Tibial artery (tissue), 4 donors: ENCODE results near the gene CSPG4.

Source experiments
- DNase-seq, 2 donors: peaks; one replicate each; pipeline ENCODE4 v3.0.0-alpha.2; 2019
- H3K27ac ChIP-seq, 2 donors: fragments of 200-600 bp; sonication (generic) in 1 of 2; 1 replicate in 1 of 2; 2 replicates in 1 of 2; pipeline ENCODE4 v1.5.1; 2018 to 2019; ENCODE audit warnings: mild to moderate bottlenecking in 1 of 2
- H3K27me3 ChIP-seq, 2 donors: fragments of 200-600 bp; sonication (generic) in 1 of 2; one replicate each; pipeline versions ENCODE4 v1.5.1 to v1.6.0; 2016 to 2019
- H3K36me3 ChIP-seq, 3 donors: fragments of 200-600 bp; sonication (generic) in 2 of 3; one replicate each; pipeline ENCODE4 v1.5.1; 2016 to 2019; ENCODE audit warnings: mild to moderate bottlenecking in 2 of 3
- H3K4me1 ChIP-seq, 4 donors: fragments of 200-600 bp; sonication (generic) in 2 of 4; 1 replicate in 3 of 4; 2 replicates in 1 of 4; pipeline ENCODE4 v1.5.1; 2016 to 2019
- H3K4me3 ChIP-seq, 2 donors: fragments of 200-600 bp; sonication (generic) in 1 of 2; 1 replicate in 1 of 2; 2 replicates in 1 of 2; pipeline ENCODE4 v1.5.1; 2018 to 2019; ENCODE audit warnings: mild to moderate bottlenecking in 2 of 2
- H3K9me3 ChIP-seq, 3 donors: fragments of 200-600 bp; sonication (generic) in 1 of 3; one replicate each; pipeline ENCODE4 v1.5.1; 2016 to 2019
- CTCF ChIP-seq, 2 experiments: fragments of 200-600 bp in 1 of 2; fragments of 450-650 bp in 1 of 2; IDR thresholded peaks; one replicate each; pipeline ENCODE4 v1.5.1; 2017 to 2019; ENCODE audit warnings: antibody characterized with exemption in 2 of 2, mild to moderate bottlenecking in 1 of 2, moderate library complexity in 1 of 2
- intact Hi-C: fragments of 100-400 bp; cut with DNase I; formaldehyde crosslinking; loops from one replicate; pipeline ENCODE4 v1.15.0; 2023; ENCODE audit warnings: low total_unique reads

CSPG4 gene

GRCh38 chr15:75663931-75664421, 48.7 kb downstream of the CSPG4 start:
- DNase-seq = no peak

GRCh38 chr15:75662823-75663519, 49.7 kb downstream of the CSPG4 start:
- no peak for TF ChIP-seq CTCF (IDR thresholded peaks at IDR 0.05)
- H3K27ac ChIP-seq = peak overlapping the region; percentile 89 to 92
- H3K36me3 ChIP-seq = peaks cover 6 to 29% (median 11%) of the 10 kb centered on the region in 3 donors
- peaks cover 3 to 86% (median 72%) of the 10 kb centered on the region in 4 donors for H3K4me1 ChIP-seq
- intact Hi-C loops = no loop called here
- no peak overlapping the region for H3K4me3 ChIP-seq
- H3K9me3 ChIP-seq = no peaks in the 10 kb centered on the region
- no peaks in the 10 kb centered on the region for H3K27me3 ChIP-seq
- no peak for DNase-seq

More at GRCh38 chr15:75663931-75664421, 48.7 kb downstream of the CSPG4 start:
- Histone ChIP-seq H3K4me1 (peaks cover 3 to 82% (median 67%) of the 10 kb centered on the region in 4 donors), H3K27ac (peak overlapping the region; percentile 89 to 92), H3K27me3 (no peaks in the 10 kb centered on the region), H3K9me3 (no peaks in the 10 kb centered on the region), H3K4me3 (no peak overlapping the region), H3K36me3 (peaks cover 0 to 23% (median 1%) of the 10 kb centered on the region in 3 donors)
- intact Hi-C loops = no loop called here
- TF ChIP-seq CTCF (IDR thresholded peaks at IDR 0.05) = no peak

- H3K9me3 ChIP-seq = no peaks in the 10 kb centered on the region
Measured at GRCh38 chr15:75661756-75662140, 50.9 kb downstream of the CSPG4 start.

GRCh38 chr15:75661100-75661755, 51.4 kb downstream of the CSPG4 start:
- Histone ChIP-seq H3K27ac (peak overlapping the region; percentile 89 to 92), H3K27me3 (no peaks in the 10 kb centered on the region), H3K9me3 (no peaks in the 10 kb centered on the region), H3K4me1 (peaks cover 0 to 70% (median 56%) of the 10 kb centered on the region in 4 donors), H3K4me3 (peak overlapping the region; percentile 16 to 27), H3K36me3 (peaks cover 19 to 46% (median 28%) of the 10 kb centered on the region in 3 donors)
- intact Hi-C loops = no loop called here
- DNase-seq = peak; percentile 93 to 97
- no peak for TF ChIP-seq CTCF (IDR thresholded peaks at IDR 0.05)

More at GRCh38 chr15:75661756-75662140, 50.9 kb downstream of the CSPG4 start:
- peaks cover 18 to 41% (median 24%) of the 10 kb centered on the region in 3 donors for H3K36me3 ChIP-seq
- peak overlapping the region in 1 of 2 donors; percentile 27 for H3K4me3 ChIP-seq
- no peak for DNase-seq
- intact Hi-C loops = no loop called here
- H3K4me1 ChIP-seq = peaks cover 0 to 74% (median 60%) of the 10 kb centered on the region in 4 donors
- no peaks in the 10 kb centered on the region for H3K27me3 ChIP-seq
- TF ChIP-seq CTCF (IDR thresholded peaks at IDR 0.05) = no peak
- H3K27ac ChIP-seq = peak overlapping the region; percentile 89 to 92

GRCh38 chr15:75659928-75660645, 52.6 kb downstream of the CSPG4 start:
- Histone ChIP-seq H3K27ac (peak overlapping the region; percentile 89 to 92), H3K4me3 (no peak overlapping the region), H3K36me3 (peaks cover 23 to 57% (median 30%) of the 10 kb centered on the region in 3 donors), H3K4me1 (peaks cover 0 to 70% (median 59%) of the 10 kb centered on the region in 4 donors), H3K9me3 (no peaks in the 10 kb centered on the region), H3K27me3 (no peaks in the 10 kb centered on the region)
- DNase-seq = no peak
- intact Hi-C loops = no loop called here
- TF ChIP-seq CTCF (IDR thresholded peaks at IDR 0.05) = no peak
